GM12874 (cell line): ENCODE results near the gene CELSR3.

Experiments used
- CTCF ChIP-seq: IDR thresholded peaks from 2 replicates; pipeline ENCODE4 v1.5.1; 2011; ENCODE audit warnings: low read depth, mild to moderate bottlenecking, control low read depth, low read length, moderate library complexity; ENCODE audit not compliant: insufficient read depth

CELSR3 gene

GRCh38 chr3:48679411-48680391 lies 17.0 kb upstream of the CELSR3 start:
- no peak for TF ChIP-seq CTCF

GRCh38 chr3:48678566-48679380 lies 16.1 kb upstream of the CELSR3 start:
- TF ChIP-seq CTCF: no peak

- no peak for TF ChIP-seq CTCF
Measured at GRCh38 chr3:48678056-48678455, 15.4 kb upstream of the CELSR3 start.

- no peak for TF ChIP-seq CTCF
Measured at GRCh38 chr3:48674505-48674904, 11.8 kb upstream of the CELSR3 start.

- no peak for TF ChIP-seq CTCF
Measured at GRCh38 chr3:48672522-48672921, 9.8 kb upstream of the CELSR3 start.

- no peak for TF ChIP-seq CTCF
Measured at GRCh38 chr3:48664929-48665328, 2.2 kb upstream of the CELSR3 start.

- no peak for TF ChIP-seq CTCF
Measured at GRCh38 chr3:48664313-48664644, 1.6 kb upstream of the CELSR3 start.
